ENCODE results near the gene MPIG6B. TPM values are rescaled to one million over a fixed set of nuclear protein-coding genes. Genes with fewer than 3 reads are reported as not detected.

Gene MPIG6B
- total and polyA plus RNA-seq, 2 experiments from 2014 or later, result not detected

DNA sequence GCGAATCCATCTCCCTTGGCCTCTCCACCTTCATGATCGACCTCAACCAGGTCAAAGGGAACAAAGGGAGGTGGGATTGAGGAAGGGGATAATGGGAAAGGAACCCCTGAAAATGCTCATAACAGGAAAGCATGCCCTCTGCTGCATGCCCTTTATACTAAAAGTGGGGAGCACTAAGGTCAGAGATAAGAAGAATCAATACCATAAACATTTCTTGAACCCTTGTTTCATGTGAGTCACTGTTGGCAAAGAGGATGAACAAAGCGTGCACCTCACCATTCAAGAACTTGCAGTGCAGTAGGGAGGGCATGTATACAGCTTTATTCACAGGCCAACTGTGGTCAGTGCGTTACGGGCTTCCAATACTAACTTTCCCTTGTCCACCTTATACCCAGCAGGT, 37.6 kb downstream of the MPIG6B start:
- no peak overlapping the region for H3K4me3 ChIP-seq
- H3K9me3 ChIP-seq (ENCODE audit: low read depth), result no peaks in the 10 kb centered on the region
- H3K27ac ChIP-seq, result no peak overlapping the region
- H3K36me3 ChIP-seq, result no peaks in the 10 kb centered on the region
- no peak for DNase-seq (ENCODE audit: low read depth in 1 of 2, low spot score in 1 of 2)
- peaks cover 5% of the 10 kb centered on the region for H3K4me1 ChIP-seq (ENCODE audit: low read depth)
- TF ChIP-seq, protein P1, sequence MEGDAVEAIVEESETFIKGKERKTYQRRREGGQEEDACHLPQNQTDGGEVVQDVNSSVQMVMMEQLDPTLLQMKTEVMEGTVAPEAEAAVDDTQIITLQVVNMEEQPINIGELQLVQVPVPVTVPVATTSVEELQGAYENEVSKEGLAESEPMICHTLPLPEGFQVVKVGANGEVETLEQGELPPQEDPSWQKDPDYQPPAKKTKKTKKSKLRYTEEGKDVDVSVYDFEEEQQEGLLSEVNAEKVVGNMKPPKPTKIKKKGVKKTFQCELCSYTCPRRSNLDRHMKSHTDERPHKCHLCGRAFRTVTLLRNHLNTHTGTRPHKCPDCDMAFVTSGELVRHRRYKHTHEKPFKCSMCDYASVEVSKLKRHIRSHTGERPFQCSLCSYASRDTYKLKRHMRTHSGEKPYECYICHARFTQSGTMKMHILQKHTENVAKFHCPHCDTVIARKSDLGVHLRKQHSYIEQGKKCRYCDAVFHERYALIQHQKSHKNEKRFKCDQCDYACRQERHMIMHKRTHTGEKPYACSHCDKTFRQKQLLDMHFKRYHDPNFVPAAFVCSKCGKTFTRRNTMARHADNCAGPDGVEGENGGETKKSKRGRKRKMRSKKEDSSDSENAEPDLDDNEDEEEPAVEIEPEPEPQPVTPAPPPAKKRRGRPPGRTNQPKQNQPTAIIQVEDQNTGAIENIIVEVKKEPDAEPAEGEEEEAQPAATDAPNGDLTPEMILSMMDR (IDR thresholded peaks at IDR 0.05; ENCODE audit: low read depth, low read length), result no peak
- no peaks in the 10 kb centered on the region for H3K27me3 ChIP-seq

DNA sequence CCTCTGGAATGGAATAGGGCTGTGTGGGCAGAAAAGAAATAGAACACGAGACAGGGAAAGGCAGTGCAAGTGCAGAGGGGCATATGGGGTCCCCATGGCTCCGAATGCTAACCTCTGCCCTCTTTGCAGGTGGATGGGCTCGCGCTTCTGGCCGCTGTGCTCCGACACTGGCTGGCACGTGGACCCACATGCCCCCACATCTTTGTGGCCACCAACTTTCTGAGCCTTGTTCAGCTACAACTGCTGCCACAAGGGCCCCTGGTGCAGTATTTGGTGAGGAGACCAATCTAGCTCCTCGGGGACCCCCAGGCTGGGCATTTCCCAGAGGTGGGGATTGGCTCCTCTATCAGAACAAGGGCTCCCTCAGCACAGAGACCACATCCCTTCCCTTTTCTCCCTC, 38.2 kb downstream of the MPIG6B start:
- Histone ChIP-seq H3K4me1 (ENCODE audit: low read depth) (peaks cover 5% of the 10 kb centered on the region), H3K9me3 (ENCODE audit: low read depth) (no peaks in the 10 kb centered on the region), H3K27ac (no peak overlapping the region), H3K36me3 (no peaks in the 10 kb centered on the region), H3K4me3 (no peak overlapping the region), H3K27me3 (no peaks in the 10 kb centered on the region)
- TF ChIP-seq, protein P1 (IDR thresholded peaks at IDR 0.05; ENCODE audit: low read depth, low read length), result no peak
- no peak for DNase-seq (ENCODE audit: low read depth in 1 of 2, low spot score in 1 of 2)

DNA sequence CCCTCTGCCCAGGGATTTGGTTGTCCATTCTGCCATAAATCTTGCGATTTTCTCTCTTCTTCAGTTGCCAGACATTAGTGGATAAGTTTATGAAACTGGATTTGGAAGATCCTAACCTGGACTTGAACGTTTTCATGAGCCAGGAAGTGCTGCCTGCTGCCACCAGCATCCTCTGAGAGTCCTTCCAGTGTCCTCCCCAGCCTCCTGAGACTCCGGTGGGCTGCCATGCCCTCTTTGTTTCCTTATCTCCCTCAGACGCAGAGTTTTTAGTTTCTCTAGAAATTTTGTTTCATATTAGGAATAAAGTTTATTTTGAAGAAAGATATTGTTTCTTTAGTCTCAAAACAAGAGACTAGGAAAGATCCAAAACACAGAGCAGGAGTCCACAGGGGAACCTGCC, 39.2 kb downstream of the MPIG6B start, which contains the start of gene SAPCD1:
TSS of gene SAPCD1 (plus strand) at position 301 of the 400 bp plus-strand sequence. CDS start 399 bp downstream, outside the sequence.
- Histone ChIP-seq H3K4me3 (no peak within 1 kb of the TSS), H3K36me3 (no peaks in the 10 kb centered on the region), H3K9me3 (ENCODE audit: low read depth) (no peaks in the 10 kb centered on the region), H3K27ac (no peak within 1 kb of the TSS), H3K27me3 (no peaks in the 10 kb centered on the region), H3K4me1 (ENCODE audit: low read depth) (peaks cover 5% of the 10 kb centered on the region)
- TF ChIP-seq, protein P1 (IDR thresholded peaks at IDR 0.05; ENCODE audit: low read depth, low read length), result no peak
- no peak for DNase-seq (ENCODE audit: low read depth in 1 of 2, low spot score in 1 of 2)

DNA sequence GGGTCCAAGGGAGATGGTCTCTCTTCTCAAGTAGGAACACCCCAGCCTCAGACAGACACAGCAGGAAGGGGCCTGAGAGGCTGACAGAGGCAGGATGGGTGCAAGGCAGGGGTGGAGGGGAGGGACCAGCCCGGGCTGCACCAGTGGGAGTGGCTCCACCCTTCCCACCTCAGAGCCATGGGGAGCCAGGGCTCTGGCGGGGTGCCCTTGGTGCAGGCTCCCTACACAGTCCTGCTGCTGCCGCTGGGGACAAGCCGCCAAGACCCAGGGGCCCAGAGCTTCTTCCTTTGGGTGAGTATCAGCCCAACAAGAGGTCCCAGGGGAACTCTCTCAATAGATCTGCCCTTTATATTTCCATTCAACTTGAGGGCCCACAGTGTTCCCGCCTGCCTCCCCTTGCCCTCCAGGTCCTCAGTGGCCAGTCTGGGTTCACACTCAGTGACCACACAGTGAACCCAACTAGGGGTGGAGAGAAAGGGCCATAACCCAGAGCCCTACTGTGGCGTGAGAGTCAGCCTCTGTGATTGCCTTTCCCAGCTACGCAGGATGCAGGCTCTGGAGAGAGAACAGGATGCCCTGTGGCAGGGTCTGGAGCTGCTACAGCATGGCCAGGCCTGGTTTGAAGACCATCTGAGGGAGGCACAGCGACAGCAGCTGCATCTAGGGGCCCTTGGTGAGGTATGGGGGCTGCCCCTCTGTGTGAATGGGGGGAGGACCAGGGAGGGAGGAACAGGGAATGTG, 39.9 kb downstream of the MPIG6B start:
- Histone ChIP-seq H3K4me3 (no peak overlapping the region), H3K36me3 (no peaks in the 10 kb centered on the region), H3K27me3 (no peaks in the 10 kb centered on the region), H3K27ac (no peak overlapping the region), H3K4me1 (ENCODE audit: low read depth) (peaks cover 5% of the 10 kb centered on the region), H3K9me3 (ENCODE audit: low read depth) (no peaks in the 10 kb centered on the region)
- TF ChIP-seq, protein P1 (IDR thresholded peaks at IDR 0.05; ENCODE audit: low read depth, low read length), result no peak
- no peak for DNase-seq (ENCODE audit: low read depth in 1 of 2, low spot score in 1 of 2)

DNA sequence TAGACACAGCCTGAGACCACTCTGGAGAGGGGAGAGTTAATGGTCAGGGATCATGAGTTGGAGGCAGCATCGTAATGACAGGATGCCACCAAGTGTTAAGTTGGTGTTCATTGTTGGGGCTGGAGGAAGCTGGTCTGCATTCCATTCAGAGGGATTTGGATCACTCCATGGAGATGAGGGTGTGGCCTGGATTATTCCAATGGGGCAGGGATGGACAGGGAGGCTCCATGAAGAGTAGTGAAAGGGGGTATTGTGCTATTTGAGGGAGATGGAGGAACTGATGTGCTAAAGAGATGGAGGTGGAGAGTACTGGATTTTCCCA, 40.4 kb downstream of the MPIG6B start:
- peaks cover 5% of the 10 kb centered on the region for H3K4me1 ChIP-seq (ENCODE audit: low read depth)
- no peaks in the 10 kb centered on the region for H3K9me3 ChIP-seq (ENCODE audit: low read depth)
- DNase-seq (ENCODE audit: low read depth in 1 of 2, low spot score in 1 of 2), result peak in 1 of 2 donors; percentile 48
- no peak overlapping the region for H3K4me3 ChIP-seq
- H3K27ac ChIP-seq, result no peak overlapping the region
- H3K27me3 ChIP-seq, result no peaks in the 10 kb centered on the region
- TF ChIP-seq, protein P1 (IDR thresholded peaks at IDR 0.05; ENCODE audit: low read depth, low read length), result no peak
- no peaks in the 10 kb centered on the region for H3K36me3 ChIP-seq

All from cardiac muscle cell (in vitro differentiated cells and primary cell).